ENCODE results near the gene FAM180A. TPM values are rescaled to one million over a fixed set of nuclear protein-coding genes. Genes with fewer than 3 reads are reported as not detected.

FAM180A gene
- total RNA-seq, 2 donors from 2014 or later: 0.45 to 1.1 TPM

GRCh38 chr7:135708041-135708440 is 40.6 kb downstream of the FAM180A start:
- DNase-seq: no peak
- Histone ChIP-seq H3K27me3 (no peaks in the 10 kb centered on the region), H3K4me3 (no peak overlapping the region), H3K4me1 (no peaks in the 10 kb centered on the region), H3K36me3 (no peaks in the 10 kb centered on the region), H3K9me3 (no peaks in the 10 kb centered on the region), H3K27ac (no peak overlapping the region), H3K9ac (ENCODE audit: low read depth in 2 of 2, low read length in 2 of 2) (no peak overlapping the region)
- intact Hi-C loops (cut with DNase I): no loop called here
- TF ChIP-seq, protein P1, sequence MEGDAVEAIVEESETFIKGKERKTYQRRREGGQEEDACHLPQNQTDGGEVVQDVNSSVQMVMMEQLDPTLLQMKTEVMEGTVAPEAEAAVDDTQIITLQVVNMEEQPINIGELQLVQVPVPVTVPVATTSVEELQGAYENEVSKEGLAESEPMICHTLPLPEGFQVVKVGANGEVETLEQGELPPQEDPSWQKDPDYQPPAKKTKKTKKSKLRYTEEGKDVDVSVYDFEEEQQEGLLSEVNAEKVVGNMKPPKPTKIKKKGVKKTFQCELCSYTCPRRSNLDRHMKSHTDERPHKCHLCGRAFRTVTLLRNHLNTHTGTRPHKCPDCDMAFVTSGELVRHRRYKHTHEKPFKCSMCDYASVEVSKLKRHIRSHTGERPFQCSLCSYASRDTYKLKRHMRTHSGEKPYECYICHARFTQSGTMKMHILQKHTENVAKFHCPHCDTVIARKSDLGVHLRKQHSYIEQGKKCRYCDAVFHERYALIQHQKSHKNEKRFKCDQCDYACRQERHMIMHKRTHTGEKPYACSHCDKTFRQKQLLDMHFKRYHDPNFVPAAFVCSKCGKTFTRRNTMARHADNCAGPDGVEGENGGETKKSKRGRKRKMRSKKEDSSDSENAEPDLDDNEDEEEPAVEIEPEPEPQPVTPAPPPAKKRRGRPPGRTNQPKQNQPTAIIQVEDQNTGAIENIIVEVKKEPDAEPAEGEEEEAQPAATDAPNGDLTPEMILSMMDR (IDR thresholded peaks at IDR 0.05): no peak

GRCh38 chr7:135707570-135707966 is 41.0 kb downstream of the FAM180A start:
- Histone ChIP-seq H3K27me3 (no peaks in the 10 kb centered on the region), H3K4me3 (no peak overlapping the region), H3K36me3 (no peaks in the 10 kb centered on the region), H3K9me3 (no peaks in the 10 kb centered on the region), H3K4me1 (no peaks in the 10 kb centered on the region), H3K9ac (ENCODE audit: low read depth in 2 of 2, low read length in 2 of 2) (no peak overlapping the region), H3K27ac (no peak overlapping the region)
- no peak for DNase-seq
- intact Hi-C loops (cut with DNase I): no loop called here
- TF ChIP-seq, protein P1 (IDR thresholded peaks at IDR 0.05): no peak

- intact Hi-C loops (cut with DNase I): no loop called here
- DNase-seq: no peak
- TF ChIP-seq, protein P1 (IDR thresholded peaks at IDR 0.05): no peak
- Histone ChIP-seq H3K36me3 (no peaks in the 10 kb centered on the region), H3K9ac (ENCODE audit: low read depth in 2 of 2, low read length in 2 of 2) (no peak overlapping the region), H3K9me3 (no peaks in the 10 kb centered on the region), H3K4me1 (no peaks in the 10 kb centered on the region), H3K4me3 (no peak overlapping the region), H3K27me3 (no peaks in the 10 kb centered on the region), H3K27ac (no peak overlapping the region)
These were observed 41.6 kb downstream of the FAM180A start for GRCh38 chr7:135706858-135707569.

DNA sequence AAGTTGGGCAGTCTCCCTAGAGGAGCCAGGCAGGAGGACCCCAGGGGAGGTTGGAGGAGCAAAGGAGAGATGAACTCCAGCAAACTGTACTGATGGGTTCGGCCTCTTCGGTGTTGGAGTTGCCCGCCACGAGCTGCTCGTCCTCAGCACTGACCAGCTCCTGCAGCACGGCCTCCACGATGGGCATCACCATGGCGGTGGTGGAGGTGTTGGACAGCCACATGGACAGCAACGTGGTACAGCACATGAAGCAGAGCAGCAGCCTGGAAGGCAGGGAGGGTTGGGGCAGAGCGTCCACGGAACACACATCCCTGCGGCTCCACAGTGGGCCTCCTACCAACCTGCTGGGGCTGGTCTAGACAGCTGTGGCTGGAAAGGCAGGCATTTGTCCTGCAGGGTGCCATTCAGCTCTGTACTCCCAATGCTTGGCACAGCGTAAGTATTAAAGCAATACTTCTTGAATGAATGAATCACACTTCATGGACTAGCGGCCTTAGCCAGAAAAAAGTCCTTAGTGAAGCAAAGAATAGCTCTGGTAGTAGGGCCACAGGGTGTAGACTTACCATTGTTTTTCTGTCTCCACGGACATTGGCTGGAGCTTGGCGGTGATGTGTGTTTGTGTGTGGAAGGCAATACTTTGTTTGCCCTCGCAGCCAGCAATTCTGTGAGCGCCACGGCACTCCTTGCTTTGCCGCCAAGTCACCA is 42.4 kb downstream of the FAM180A start:
- no peak for DNase-seq
- Histone ChIP-seq H3K27ac (no peak overlapping the region), H3K4me3 (no peak overlapping the region), H3K27me3 (no peaks in the 10 kb centered on the region), H3K9me3 (no peaks in the 10 kb centered on the region), H3K36me3 (no peaks in the 10 kb centered on the region), H3K9ac (ENCODE audit: low read depth in 2 of 2, low read length in 2 of 2) (no peak overlapping the region), H3K4me1 (no peaks in the 10 kb centered on the region)
- TF ChIP-seq, protein P1 (IDR thresholded peaks at IDR 0.05): no peak
- intact Hi-C loops (cut with DNase I): no loop called here

GRCh38 chr7:135704698-135705097 is 43.9 kb downstream of the FAM180A start:
- no peaks in the 10 kb centered on the region for H3K4me1 ChIP-seq
- H3K27me3 ChIP-seq: no peaks in the 10 kb centered on the region
- no peak overlapping the region for H3K27ac ChIP-seq
- no peak for DNase-seq
- H3K4me3 ChIP-seq: no peak overlapping the region
- H3K9me3 ChIP-seq: no peaks in the 10 kb centered on the region
- H3K9ac ChIP-seq (ENCODE audit: low read depth in 2 of 2, low read length in 2 of 2): no peak overlapping the region
- TF ChIP-seq, protein P1 (IDR thresholded peaks at IDR 0.05): no peak
- H3K36me3 ChIP-seq: no peaks in the 10 kb centered on the region
- intact Hi-C loops (cut with DNase I): no loop called here
